IMR-90 (cell line): Measurements from ENCODE around the gene TELO2. TPM values are rescaled to one million over a fixed set of nuclear protein-coding genes. Genes with fewer than 3 reads are reported as not detected.

Experiments
- ATAC-seq: fragments of 200-7000 bp; cut with Tn5 transposase; 2 replicates; pipeline ENCODE4 v1.9.1; 2020; ENCODE audit warnings: low read depth, mild to moderate bottlenecking, moderate library complexity
- BruUV-seq: library from RNA; stranded (reverse); fragments of 400-500 nt; replicated peaks from 2 replicates; lab custom pipeline; 2021; lab: Mats Ljungman, UMichigan
- CTCF ChIA-PET: fragments of 300-600 bp; formaldehyde crosslinking; extraction: SDS; loops from one replicate; lab custom pipeline; 2021; ENCODE audit warnings: antibody characterized with exemption; lab: Yijun Ruan, JAX
- POLR2A ChIA-PET: fragments of 300-600 bp; sonication (Branson Sonifier 250); formaldehyde crosslinking; loops from one replicate; lab custom pipeline; 2022; ENCODE audit warnings: antibody characterized with exemption; ENCODE audit not compliant: unreplicated experiment; lab: Charles Lee
- DNase-seq: peaks from one replicate; pipeline ENCODE4 v3.0.0; 2013
- H2AFZ ChIP-seq: replicated peaks from 2 replicates; pipeline ENCODE3; 2013; ENCODE audit warnings: low read length, mild to moderate bottlenecking; ENCODE audit not compliant: poor library complexity
- H2AK5ac ChIP-seq: 2 replicates; pipeline ENCODE4 v1.6.1; 2013; ENCODE audit warnings: low read depth, low read length, inconsistent platforms
- H2AK9ac ChIP-seq: replicated peaks from 2 replicates; pipeline ENCODE3; 2013; ENCODE audit warnings: mild to moderate bottlenecking, low read depth, low read length, moderate library complexity; ENCODE audit not compliant: poor library complexity
- H2BK120ac ChIP-seq: 2 replicates; pipeline ENCODE4 v1.6.1; 2013; ENCODE audit warnings: low read depth, low read length, inconsistent platforms
- H2BK15ac ChIP-seq: 3 replicates; pipeline ENCODE4 v1.6.1; 2013; ENCODE audit warnings: low read depth, low read length, inconsistent platforms
- H2BK20ac ChIP-seq: 2 replicates; pipeline ENCODE4 v1.6.1; 2013; ENCODE audit warnings: low read depth, mild to moderate bottlenecking, inconsistent platforms, low read length, moderate library complexity
- H2BK5ac ChIP-seq: 2 replicates; pipeline ENCODE4 v1.6.1; 2013; ENCODE audit warnings: mild to moderate bottlenecking, low read depth, low read length, inconsistent platforms; ENCODE audit not compliant: poor library complexity, severe bottlenecking
- H3K14ac ChIP-seq: replicated peaks from 2 replicates; pipeline ENCODE4 v1.6.1; 2013; ENCODE audit warnings: low read depth, low read length, inconsistent platforms
- H3K18ac ChIP-seq: 2 replicates; pipeline ENCODE4 v1.6.1; 2013; ENCODE audit warnings: low read depth, low read length, control low read depth
- H3K23ac ChIP-seq: 2 replicates; pipeline ENCODE4 v1.6.1; 2013; ENCODE audit warnings: low read depth, low read length, inconsistent platforms
- H3K27ac ChIP-seq: 2 replicates; pipeline ENCODE4 v1.5.1; 2013; ENCODE audit warnings: mild to moderate bottlenecking, control low read depth, low read length; ENCODE audit not compliant: insufficient read depth
- H3K27me3 ChIP-seq: 2 replicates; pipeline ENCODE4 v1.6.1; 2013; ENCODE audit warnings: low read length; ENCODE audit not compliant: control insufficient read depth, insufficient read depth
- H3K36me3 ChIP-seq: 2 replicates; pipeline ENCODE4 v1.6.1; 2013; ENCODE audit warnings: low read length, mixed read lengths; ENCODE audit not compliant: control insufficient read depth, insufficient read depth
- H3K4ac ChIP-seq: 2 replicates; pipeline ENCODE4 v1.6.1; 2013; ENCODE audit warnings: low read depth, low read length, inconsistent platforms
- H3K4me1 ChIP-seq: 2 replicates; pipeline ENCODE4 v1.6.1; 2013; ENCODE audit warnings: low read length, mixed read lengths; ENCODE audit not compliant: control insufficient read depth, insufficient read depth
- H3K4me2 ChIP-seq: 2 replicates; pipeline ENCODE4 v1.6.1; 2013; ENCODE audit warnings: low read depth, mild to moderate bottlenecking, control low read depth, low read length, moderate library complexity
- H3K4me3 ChIP-seq: 2 replicates; pipeline ENCODE4 v1.5.1; 2013; ENCODE audit warnings: low read depth, mild to moderate bottlenecking, control low read depth, low read length, moderate library complexity; ENCODE audit not compliant: insufficient read depth
- H3K56ac ChIP-seq: 2 replicates; pipeline ENCODE4 v1.6.1; 2013; ENCODE audit warnings: low read length, inconsistent platforms; ENCODE audit not compliant: insufficient read depth; ENCODE audit errors: extremely low read depth
- H3K79me1 ChIP-seq, 2 experiments: 2 replicates each; pipeline ENCODE4 v1.6.1; 2013; ENCODE audit warnings: low read length in 2 of 2, inconsistent platforms in 1 of 2, low read depth in 1 of 2
- H3K9ac ChIP-seq: 2 replicates; pipeline ENCODE4 v1.6.1; 2013; ENCODE audit warnings: low read depth, low read length, control low read depth
- H3K9me1 ChIP-seq: 2 replicates; pipeline ENCODE4 v1.6.1; 2013; ENCODE audit warnings: low read length, inconsistent platforms; ENCODE audit not compliant: insufficient read depth
- H3K9me3 ChIP-seq: 2 replicates; pipeline ENCODE4 v1.6.1; 2013; ENCODE audit warnings: low read length; ENCODE audit not compliant: control insufficient read depth, insufficient read depth
- H4K20me1 ChIP-seq: 2 replicates; pipeline ENCODE4 v1.6.1; 2013; ENCODE audit warnings: low read length, inconsistent platforms; ENCODE audit not compliant: insufficient read depth
- H4K5ac ChIP-seq: 2 replicates; pipeline ENCODE4 v1.6.1; 2013; ENCODE audit warnings: mild to moderate bottlenecking, low read depth, low read length, control low read depth
- H4K8ac ChIP-seq, 2 experiments: 2 replicates each; pipeline ENCODE4 v1.6.1; 2013; ENCODE audit warnings: low read depth in 2 of 2, low read length in 2 of 2, control low read depth in 1 of 2, inconsistent platforms in 1 of 2
- H4K91ac ChIP-seq: 2 replicates; pipeline ENCODE4 v1.6.1; 2013; ENCODE audit warnings: low read depth, low read length, inconsistent platforms; ENCODE audit not compliant: insufficient read depth
- MAFK ChIP-seq: IDR thresholded peaks from 2 replicates; pipeline ENCODE4 v1.6.1; 2012; ENCODE audit warnings: low read depth, low read length, improper control_type of control experiment
- WGBS, 2 experiments: methylation state at CpG; one replicate each; pipeline versions ENCODE4 v1.1.5 to v1.1.7; 2013; ENCODE audit warnings: missing lambda C conversion rate in 2 of 2; ENCODE audit not compliant: insufficient read length in 1 of 2; ENCODE audit errors: extremely low coverage in 2 of 2; 5-methylcytosine and 5-hydroxymethylcytosine counted together
- dilution Hi-C: fragments of 300-500 bp; cut with HindIII; formaldehyde crosslinking; loops from one replicate; pipeline ENCODE4 v1.14.3; 2018; ENCODE audit warnings: low sequenced_read_pairs; ENCODE audit not compliant: unreplicated experiment
- in situ Hi-C: fragments of 300-500 bp; cut with MboI; formaldehyde crosslinking; loops from 3 replicates; pipeline ENCODE4 v1.14.3; 2019; ENCODE audit warnings: low sequenced_read_pairs, inconsistent platforms, mixed read lengths
- intact Hi-C: fragments of 100-400 bp; cut with micrococcal nuclease; formaldehyde crosslinking; loops from 2 replicates; pipeline ENCODE4 v1.10.0; 2022
- polyA plus RNA-seq, 3 experiments: library from polyadenylated mRNA; depleted of rRNA; stranded (reverse); fragments of >200 nt; gene quantifications; 2 replicates each; pipeline ENCODE4 v1.2.3, GENCODE V29; 2012; ENCODE audit warnings: low replicate concordance in 1 of 3
- total RNA-seq: library from RNA; depleted of rRNA; stranded (reverse); fragments of >200 nt; gene quantifications from 2 replicates; pipeline ENCODE4 v1.2.3, GENCODE V29; 2012

The TELO2 gene
- total and polyA plus RNA-seq, 2 of the 4 experiments (the other 2 are of a cell fraction): 6.6 to 26.6 TPM

- H3K23ac ChIP-seq: no peak overlapping the region
- no peak overlapping the region for H3K27ac ChIP-seq
- no peak overlapping the region for H2AK9ac ChIP-seq
- no peaks in the 10 kb centered on the region for H3K9me3 ChIP-seq
- no peak overlapping the region for H3K14ac ChIP-seq
- H4K5ac ChIP-seq: no peak overlapping the region
- peaks cover 12% of the 10 kb centered on the region for H3K4me1 ChIP-seq
- ChIA-PET POLR2A (no interaction called here), CTCF (no interaction called here)
- no peak overlapping the region for H4K91ac ChIP-seq
- no peak overlapping the region for H3K18ac ChIP-seq
- DNase-seq (no peak), ATAC-seq (no peak)
- no peak for TF ChIP-seq MAFK
- dilution Hi-C loops (no loop called here), intact Hi-C loops (no loop called here), in situ Hi-C loops (no loop called here)
- H2AK5ac ChIP-seq: no peak overlapping the region
- H2BK120ac ChIP-seq: no peak overlapping the region
- H4K20me1 ChIP-seq: peaks cover 13% of the 10 kb centered on the region; the same call in 1 of the 2 replicates
- no peak overlapping the region for H2BK20ac ChIP-seq
- peaks cover 6 to 35% of the 10 kb centered on the region in 2 experiments for H3K79me1 ChIP-seq
- H3K27me3 ChIP-seq: no peaks in the 10 kb centered on the region
- no peak overlapping the region for H3K4me2 ChIP-seq
- H3K4me3 ChIP-seq: no peak overlapping the region
- H4K8ac ChIP-seq: no peak overlapping the region
- no peak overlapping the region for H2BK5ac ChIP-seq
- H3K4ac ChIP-seq: no peak overlapping the region
- H3K56ac ChIP-seq: no peak overlapping the region
- H3K36me3 ChIP-seq: peaks cover 42% of the 10 kb centered on the region
- BruUV-seq: no TSS peak
- H3K9ac ChIP-seq: no peak overlapping the region
- 95% methylated on average over 13 of the region's 25 CpGs; no CpG with 5 or more reads in 1 of the 2 experiments for WGBS, 2 experiments
- H2BK15ac ChIP-seq: no peak overlapping the region
- peaks cover 7% of the 10 kb centered on the region for H3K9me1 ChIP-seq
- no peak overlapping the region for H2AFZ ChIP-seq
These were observed 3.3 kb downstream of the TELO2 start for GRCh38 chr16:1496464-1496863.
